HUES64 (cell line): Measurements from ENCODE around the gene HYAL4.
"Not testable (repeated sequence)": the region's sequence is repeated elsewhere in the genome, so short reads cannot be mapped to it uniquely, and the experiment has no call there.

ENCODE experiments used
- H3K27ac ChIP-seq: 2 replicates; pipeline ENCODE4 v1.7.0; 2013; ENCODE audit warnings: low read depth, low read length, inconsistent platforms
- H3K27me3 ChIP-seq: 2 replicates; pipeline ENCODE4 v1.6.1; 2013; ENCODE audit warnings: mild to moderate bottlenecking, low read length; ENCODE audit not compliant: insufficient read depth
- H3K36me3 ChIP-seq: 2 replicates; pipeline ENCODE4 v1.6.1; 2013; ENCODE audit warnings: mild to moderate bottlenecking, low read length; ENCODE audit not compliant: insufficient read depth
- H3K4me1 ChIP-seq: 2 replicates; pipeline ENCODE4 v1.6.1; 2013; ENCODE audit warnings: mild to moderate bottlenecking, low read length, moderate library complexity; ENCODE audit not compliant: insufficient read depth
- H3K4me3 ChIP-seq: 2 replicates; pipeline ENCODE4 v1.5.1; 2013; ENCODE audit warnings: mild to moderate bottlenecking, low read length, moderate library complexity
- H3K9ac ChIP-seq: 2 replicates; pipeline ENCODE4 v1.6.1; 2013; ENCODE audit warnings: mild to moderate bottlenecking, low read depth, low read length
- H3K9me3 ChIP-seq: 2 replicates; pipeline ENCODE4 v1.6.1; 2013; ENCODE audit warnings: low read depth, low read length; ENCODE audit not compliant: insufficient read depth
- WGBS: fragments of 150-250, 120-280 bp; methylation state at CpG from one replicate; pipeline ENCODE4 v1.1.7; 2013; ENCODE audit warnings: missing lambda C conversion rate; 5-methylcytosine and 5-hydroxymethylcytosine counted together

Gene HYAL4

GRCh38 chr7:123846217-123846891, 1.4 kb downstream of the HYAL4 start:
- Histone ChIP-seq H3K9me3 (no peaks in the 10 kb centered on the region), H3K27me3 (no peaks in the 10 kb centered on the region), H3K9ac (no peak overlapping the region), H3K36me3 (no peaks in the 10 kb centered on the region), H3K4me3 (no peak overlapping the region), H3K27ac (no peak overlapping the region), H3K4me1 (no peaks in the 10 kb centered on the region)
- WGBS, result 77% methylated on average over 3 of the region's 3 CpGs

GRCh38 chr7:123847868-123848267, 2.9 kb downstream of the HYAL4 start:
- H3K4me3 ChIP-seq, result no peak overlapping the region
- H3K9ac ChIP-seq, result no peak overlapping the region
- WGBS, result 93% methylated on average over 1 of the region's 1 CpG
- no peaks in the 10 kb centered on the region for H3K27me3 ChIP-seq
- no peaks in the 10 kb centered on the region for H3K9me3 ChIP-seq
- H3K27ac ChIP-seq, result no peak overlapping the region
- H3K4me1 ChIP-seq, result no peaks in the 10 kb centered on the region
- H3K36me3 ChIP-seq, result no peaks in the 10 kb centered on the region

- H3K27ac ChIP-seq, result no peak overlapping the region
- 98% methylated on average over 1 of the region's 1 CpG for WGBS
- no peak overlapping the region for H3K9ac ChIP-seq
- no peak overlapping the region for H3K4me3 ChIP-seq
- H3K27me3 ChIP-seq, result no peaks in the 10 kb centered on the region
- H3K36me3 ChIP-seq, result no peaks in the 10 kb centered on the region
- no peaks in the 10 kb centered on the region for H3K9me3 ChIP-seq
- no peaks in the 10 kb centered on the region for H3K4me1 ChIP-seq
Measured at GRCh38 chr7:123849855-123850254, 4.9 kb downstream of the HYAL4 start.

- 88% methylated on average over 4 of the region's 5 CpGs for WGBS
- not testable (repeated sequence) for H3K9me3 ChIP-seq, H3K27me3 ChIP-seq, H3K9ac ChIP-seq, H3K36me3 ChIP-seq, H3K4me1 ChIP-seq, H3K27ac ChIP-seq, H3K4me3 ChIP-seq
Measured at GRCh38 chr7:123851404-123851803, 6.4 kb downstream of the HYAL4 start.

- not testable (repeated sequence) for H3K36me3 ChIP-seq, H3K4me3 ChIP-seq, H3K9me3 ChIP-seq, H3K27me3 ChIP-seq, H3K4me1 ChIP-seq, H3K9ac ChIP-seq, H3K27ac ChIP-seq
- WGBS, result 96% methylated on average over 1 of the region's 2 CpGs
Measured at GRCh38 chr7:123854291-123854690, 9.3 kb downstream of the HYAL4 start.

- H3K9ac ChIP-seq, H3K36me3 ChIP-seq, H3K27me3 ChIP-seq, H3K4me3 ChIP-seq, H3K27ac ChIP-seq, H3K9me3 ChIP-seq, H3K4me1 ChIP-seq: not testable (repeated sequence)
- WGBS, result 93% methylated on average over 1 of the region's 1 CpG
Measured at GRCh38 chr7:123856428-123856827, 11.5 kb downstream of the HYAL4 start.

GRCh38 chr7:123860848-123861247, 15.9 kb downstream of the HYAL4 start:
- no peaks in the 10 kb centered on the region for H3K9me3 ChIP-seq
- no peaks in the 10 kb centered on the region for H3K27me3 ChIP-seq
- no peaks in the 10 kb centered on the region for H3K36me3 ChIP-seq
- H3K4me3 ChIP-seq, result no peak overlapping the region
- peaks cover 8% of the 10 kb centered on the region for H3K4me1 ChIP-seq
- H3K9ac ChIP-seq, result no peak overlapping the region
- H3K27ac ChIP-seq, result no peak overlapping the region

DNA sequence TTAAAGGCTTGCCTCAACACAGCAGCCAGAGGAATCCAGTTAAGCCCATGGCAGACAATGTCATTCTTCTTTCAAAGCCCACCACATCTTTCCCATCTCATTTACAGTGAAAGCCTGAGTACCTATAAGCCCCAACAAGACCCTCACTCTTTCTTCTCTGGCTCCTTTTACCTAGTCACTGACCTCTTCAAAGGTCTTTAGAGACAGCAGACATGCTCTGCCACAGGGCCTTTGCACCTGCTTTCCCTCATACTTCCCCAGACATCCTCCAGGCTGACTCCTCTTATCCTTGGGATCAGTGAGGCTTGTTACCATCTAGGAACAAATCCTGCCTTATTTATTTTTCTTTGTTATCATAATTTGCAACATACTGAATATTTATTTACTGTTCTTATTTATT, 17.8 kb downstream of the HYAL4 start:
- H3K9me3 ChIP-seq, result no peaks in the 10 kb centered on the region
- H3K27ac ChIP-seq, result no peak overlapping the region
- H3K4me3 ChIP-seq, result no peak overlapping the region
- no peaks in the 10 kb centered on the region for H3K27me3 ChIP-seq
- H3K36me3 ChIP-seq, result no peaks in the 10 kb centered on the region
- H3K9ac ChIP-seq, result no peak overlapping the region
- H3K4me1 ChIP-seq, result peaks cover 8% of the 10 kb centered on the region

- no peak overlapping the region for H3K27ac ChIP-seq
- H3K9ac ChIP-seq, result no peak overlapping the region
- H3K4me3 ChIP-seq, result no peak overlapping the region
- 89% methylated on average over 1 of the region's 1 CpG for WGBS
- no peaks in the 10 kb centered on the region for H3K9me3 ChIP-seq
- no peaks in the 10 kb centered on the region for H3K36me3 ChIP-seq
- peaks cover 8% of the 10 kb centered on the region for H3K4me1 ChIP-seq
- no peaks in the 10 kb centered on the region for H3K27me3 ChIP-seq
Measured at GRCh38 chr7:123863461-123863860, 18.5 kb downstream of the HYAL4 start.

GRCh38 chr7:123864012-123864411, 19.0 kb downstream of the HYAL4 start:
- H3K4me3 ChIP-seq, result no peak overlapping the region
- WGBS, result 60% methylated on average over 1 of the region's 1 CpG
- H3K27ac ChIP-seq, result no peak overlapping the region
- H3K36me3 ChIP-seq, result no peaks in the 10 kb centered on the region
- H3K4me1 ChIP-seq, result peaks cover 8% of the 10 kb centered on the region
- H3K9ac ChIP-seq, result no peak overlapping the region
- H3K9me3 ChIP-seq, result no peaks in the 10 kb centered on the region
- no peaks in the 10 kb centered on the region for H3K27me3 ChIP-seq

GRCh38 chr7:123864436-123864835, 19.5 kb downstream of the HYAL4 start:
- Histone ChIP-seq H3K4me1 (peaks cover 8% of the 10 kb centered on the region), H3K9me3 (no peaks in the 10 kb centered on the region), H3K9ac (no peak overlapping the region), H3K27me3 (no peaks in the 10 kb centered on the region), H3K27ac (no peak overlapping the region), H3K4me3 (no peak overlapping the region), H3K36me3 (no peaks in the 10 kb centered on the region)
- WGBS, result 85% methylated on average over 3 of the region's 3 CpGs

DNA sequence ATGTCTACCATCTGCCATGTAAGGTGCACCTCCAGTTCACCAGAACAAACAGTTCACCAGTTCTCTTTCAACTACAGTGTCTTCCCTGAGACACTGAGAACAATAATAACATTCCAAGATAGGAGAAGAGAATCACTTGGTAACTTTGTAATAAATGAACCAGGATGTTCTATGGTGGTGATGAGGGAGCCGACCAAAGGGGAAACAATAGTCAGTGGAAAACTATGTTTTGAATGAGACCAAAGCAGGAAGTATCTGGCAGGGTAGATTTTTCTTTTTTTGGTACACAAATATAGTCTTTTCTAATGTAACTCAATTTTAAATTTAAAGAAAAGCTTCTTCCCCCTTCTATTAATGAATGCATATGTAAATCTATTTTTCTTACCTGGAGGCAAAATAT, 20.0 kb downstream of the HYAL4 start:
- Histone ChIP-seq H3K9ac (no peak overlapping the region), H3K36me3 (no peaks in the 10 kb centered on the region), H3K27ac (no peak overlapping the region), H3K9me3 (no peaks in the 10 kb centered on the region), H3K27me3 (no peaks in the 10 kb centered on the region), H3K4me3 (no peak overlapping the region), H3K4me1 (peaks cover 8% of the 10 kb centered on the region)
- 95% methylated on average over 1 of the region's 1 CpG for WGBS
